ENCODE results near the gene CDKAL1.
A peak's percentile ranks its signal among the peaks of the same experiment; 100 is the strongest.
"Not testable (repeated sequence)": the region's sequence is repeated elsewhere in the genome, so short reads cannot be mapped to it uniquely, and the experiment has no call there.

Gene CDKAL1

DNA sequence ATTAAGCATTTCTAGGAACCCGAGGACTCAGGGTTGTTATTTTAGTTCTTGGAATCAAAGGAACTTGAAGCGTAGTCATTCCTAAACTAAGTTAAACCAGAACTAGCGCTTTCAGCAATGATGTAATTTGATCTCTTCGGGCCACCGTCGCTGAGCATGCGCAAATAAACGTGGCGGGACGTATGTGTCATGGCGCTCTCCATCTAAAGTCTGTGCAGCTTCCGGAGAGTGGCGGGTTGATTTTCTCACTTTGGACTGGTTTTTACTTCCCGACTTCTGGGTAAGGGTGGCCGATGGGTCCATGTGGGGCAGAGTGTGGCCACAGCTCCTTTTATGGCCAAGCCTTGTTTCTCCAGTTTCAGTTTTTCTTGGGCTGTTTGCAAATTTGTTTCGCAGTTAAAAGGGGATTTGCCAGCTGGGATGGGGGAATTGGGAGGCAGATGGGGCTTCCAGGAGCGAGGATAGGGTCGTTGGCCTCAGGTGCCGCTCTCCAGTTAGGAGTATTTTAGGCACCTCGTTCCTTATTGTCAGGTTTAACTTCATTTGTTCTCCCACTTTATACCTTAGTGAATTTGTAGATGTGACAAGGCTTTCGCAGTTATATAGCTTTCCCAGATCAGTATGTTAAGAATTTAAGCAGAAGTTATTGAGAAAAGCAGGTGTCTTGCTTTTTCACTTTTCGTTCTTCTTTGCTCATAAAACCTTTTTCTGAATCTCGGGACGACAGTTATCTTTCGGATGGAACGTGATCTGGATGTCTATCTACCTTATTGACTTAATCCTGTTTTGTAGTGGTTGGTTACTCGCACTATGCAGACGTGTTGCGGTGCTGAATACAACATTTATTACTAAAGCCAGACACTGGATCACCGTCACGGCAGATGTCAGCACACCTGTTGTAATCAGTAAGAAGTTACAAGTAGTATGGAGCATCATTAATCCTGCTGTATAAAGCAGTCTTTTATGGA is at the start of gene CDKAL1:
Gene CDKAL1, plus strand, starts transcription at position 163 of the 968 bp plus-strand sequence. CDS start 11,894 bp downstream, outside the sequence.
- peak; percentile 60 for DNase-seq

DNA sequence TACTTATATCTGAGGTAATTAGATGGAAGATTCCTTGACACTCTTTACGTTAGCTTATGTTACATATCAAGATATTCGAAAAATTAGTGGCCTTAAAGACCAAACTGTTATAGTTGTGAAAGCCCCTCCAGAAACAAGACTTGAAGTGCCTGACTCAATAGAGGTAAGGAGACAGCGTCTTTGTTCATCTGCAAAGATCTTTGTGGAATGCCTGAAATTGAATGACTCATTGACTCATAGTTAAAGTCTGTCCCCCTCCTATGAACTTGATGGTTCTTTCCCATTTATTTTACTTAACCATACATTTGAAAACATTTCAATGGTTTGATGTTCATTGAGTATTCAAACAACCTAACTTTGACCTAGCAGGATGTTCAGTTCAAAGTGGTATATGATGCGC is 47.6 kb upstream of the CDKAL1 start:
- no peak for DNase-seq

DNA sequence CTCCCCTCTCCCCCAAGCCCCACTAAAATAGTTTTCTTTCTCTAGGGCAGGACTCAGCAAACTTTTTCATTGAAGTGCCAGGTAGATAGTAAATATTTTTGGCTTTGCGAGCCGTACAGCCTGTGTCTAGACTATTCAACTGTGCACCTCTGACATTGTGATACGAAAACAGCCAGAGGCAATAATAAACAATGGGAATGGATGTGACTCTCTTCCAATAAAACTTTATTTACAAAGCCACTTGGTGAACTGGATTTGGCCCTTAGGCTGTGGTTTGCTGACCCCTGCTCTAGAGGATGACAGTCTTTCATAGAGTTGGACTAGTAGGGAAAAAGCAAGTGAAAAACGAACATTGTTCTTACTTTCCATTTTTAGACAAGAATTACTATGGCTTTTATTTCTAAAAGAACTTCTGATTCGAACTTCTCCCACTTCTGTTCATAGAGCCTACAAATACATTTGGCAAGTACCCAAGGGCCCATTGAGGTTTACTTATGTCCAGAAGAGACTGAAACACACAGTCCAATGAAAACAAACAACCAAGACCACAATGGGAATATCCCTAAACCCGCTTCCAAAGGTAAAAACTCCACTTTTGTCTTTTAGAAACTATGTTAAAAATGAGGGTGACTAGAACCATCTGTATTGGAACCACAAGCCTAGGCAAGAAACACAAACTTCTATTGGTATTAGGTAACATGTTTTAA is 46.4 kb upstream of the CDKAL1 start:
- no peak for DNase-seq

DNA sequence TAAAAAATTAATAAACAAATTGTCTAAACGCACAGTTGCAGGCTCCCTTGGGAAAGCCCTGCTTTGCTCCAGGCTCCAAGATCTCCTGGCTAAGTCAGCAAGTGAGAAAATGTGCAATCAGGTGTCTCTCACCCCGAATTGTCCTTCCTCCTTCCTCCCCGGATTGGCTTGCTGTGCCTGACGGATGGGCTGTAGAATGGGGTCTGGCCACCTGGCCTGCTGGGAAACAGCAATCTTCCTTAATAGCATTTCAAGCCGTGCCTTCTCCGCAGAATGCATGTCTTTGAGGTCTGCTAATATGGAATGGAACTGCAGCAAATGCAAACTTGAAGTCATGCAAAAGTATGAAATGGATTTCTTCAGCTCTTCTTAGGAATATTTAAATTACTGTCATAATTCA is 43.7 kb upstream of the CDKAL1 start:
- no peak for DNase-seq

DNA sequence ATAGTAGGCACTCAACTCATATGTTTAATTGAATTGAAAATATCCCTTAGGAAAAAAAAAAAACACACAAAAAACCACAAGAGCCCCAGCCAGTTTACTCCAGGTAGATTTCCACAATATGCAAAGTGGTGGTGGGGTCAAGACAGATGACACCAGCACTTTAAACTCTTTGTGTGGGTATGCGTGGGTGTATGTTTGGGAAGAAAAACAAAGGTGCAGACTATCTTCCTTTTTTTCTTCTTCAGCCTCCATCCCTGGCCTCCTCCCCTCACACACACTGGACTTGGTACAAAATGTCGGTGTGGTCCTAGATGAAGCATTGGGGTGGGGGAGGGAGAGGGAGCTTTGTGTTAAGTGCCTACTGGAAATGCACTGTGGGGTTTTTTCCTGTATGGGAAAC is 42.2 kb upstream of the CDKAL1 start:
- no peak for DNase-seq

DNA sequence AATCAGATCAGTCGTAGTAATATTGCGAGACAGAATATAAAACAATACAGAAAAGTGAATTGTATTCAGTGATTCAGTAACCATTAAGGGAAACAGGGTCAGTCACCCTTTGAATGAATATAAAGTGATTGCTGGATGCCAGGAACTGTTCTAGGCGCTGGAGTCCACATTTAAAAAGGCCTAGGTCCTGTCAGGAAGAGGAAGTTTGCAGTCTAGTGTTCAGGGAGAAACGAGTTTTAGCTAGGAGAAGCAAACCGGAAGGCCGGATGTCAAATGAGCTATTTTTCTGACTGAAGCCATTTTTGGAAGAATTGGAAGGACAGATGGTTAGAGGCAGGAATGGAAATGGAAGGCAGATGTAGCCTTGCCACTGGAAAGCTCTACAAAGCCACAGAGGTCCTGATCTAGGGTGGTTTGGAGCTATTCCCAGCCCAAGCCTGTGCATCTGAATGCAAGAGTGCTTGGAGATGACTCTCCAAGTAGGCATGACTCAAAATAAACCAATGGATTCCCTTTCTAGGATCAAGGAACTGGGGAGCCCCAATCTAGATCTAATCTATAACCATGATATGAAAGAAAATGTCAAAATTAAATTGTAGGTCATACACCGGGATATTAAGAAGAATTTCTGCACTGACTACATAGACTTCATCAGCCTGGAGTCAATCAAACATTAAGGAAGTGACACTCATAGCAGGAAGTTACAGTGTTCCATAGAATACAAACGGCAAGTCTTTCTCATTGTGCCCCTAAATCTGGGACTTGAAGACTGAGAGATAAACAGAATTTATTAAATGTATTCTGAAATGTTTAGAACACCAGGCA is 36.8 kb upstream of the CDKAL1 start:
- DNase-seq = no peak

DNA sequence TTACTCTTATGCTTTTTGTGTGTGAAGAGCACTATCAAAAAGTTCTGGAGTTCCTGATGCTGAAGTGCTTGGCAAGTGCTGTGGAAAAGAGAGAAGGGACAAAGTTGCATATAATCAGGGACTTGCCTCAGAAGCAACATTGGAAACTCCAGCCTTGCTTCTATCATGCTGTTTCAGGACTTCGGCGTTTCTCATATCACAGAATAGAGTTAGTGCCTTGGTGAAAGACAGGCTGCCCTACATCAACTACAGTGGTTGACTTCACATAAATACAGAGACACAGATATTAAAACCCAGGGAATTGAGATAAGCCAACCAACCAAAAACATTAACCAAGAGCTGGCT is 36.2 kb upstream of the CDKAL1 start:
- no peak for DNase-seq

DNA sequence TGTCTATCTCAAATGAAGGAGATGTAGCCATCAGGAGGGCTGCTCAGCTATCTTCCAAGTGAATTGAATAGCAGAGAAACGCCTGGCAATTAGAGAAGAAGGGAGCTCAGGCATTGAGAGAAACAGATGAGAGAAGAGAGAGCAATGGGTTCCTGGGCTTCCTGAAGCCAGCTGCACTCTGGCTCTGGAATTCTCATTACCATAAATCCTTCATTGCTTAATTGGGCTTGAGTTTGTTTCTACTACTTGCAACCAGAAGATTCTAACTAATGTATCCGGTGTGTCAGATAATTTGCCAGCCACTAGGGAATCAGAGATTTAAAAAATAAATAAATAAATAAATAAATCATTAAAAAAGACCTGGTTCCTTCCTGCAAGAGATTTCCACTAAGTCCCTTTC is 25.0 kb upstream of the CDKAL1 start:
- DNase-seq = no peak

DNA sequence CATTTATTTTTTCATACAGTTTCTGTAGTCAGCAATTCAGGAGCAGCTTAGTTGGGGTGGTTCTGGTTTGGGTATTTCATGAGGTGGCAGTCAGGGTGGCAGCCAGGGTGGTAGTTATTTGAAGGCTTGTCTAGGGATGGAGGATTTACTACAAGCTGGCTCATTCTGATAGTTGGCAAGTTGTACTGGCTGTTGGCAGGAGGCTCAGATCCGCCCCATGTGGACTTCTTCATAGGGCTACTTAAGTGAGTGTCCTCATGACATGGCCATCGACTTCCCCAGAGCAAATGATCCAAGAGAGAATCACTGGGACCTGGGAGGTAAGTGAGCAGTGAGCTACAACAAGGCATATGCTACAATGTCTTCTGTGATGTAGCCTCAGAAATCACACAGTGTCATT is 22.4 kb upstream of the CDKAL1 start:
- no peak for DNase-seq

DNA sequence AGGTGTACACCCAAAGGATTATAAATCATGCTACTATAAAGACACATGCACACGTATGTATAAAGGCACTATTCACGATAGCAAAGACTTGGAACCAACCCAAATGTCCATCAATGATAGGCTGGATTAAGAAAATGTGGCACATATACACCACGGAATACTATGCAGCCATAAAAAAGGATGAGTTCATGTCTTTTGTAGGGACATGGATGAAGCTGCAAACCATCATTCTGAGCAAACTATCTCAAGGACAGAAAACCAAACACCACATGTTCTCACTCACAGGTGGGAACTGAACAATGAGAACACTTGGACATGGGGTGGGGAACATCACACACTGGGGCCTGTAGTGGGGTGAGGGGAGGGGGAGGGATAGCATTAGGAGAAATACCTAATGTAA is 9.0 kb upstream of the CDKAL1 start:
- not testable (repeated sequence) for DNase-seq

DNA sequence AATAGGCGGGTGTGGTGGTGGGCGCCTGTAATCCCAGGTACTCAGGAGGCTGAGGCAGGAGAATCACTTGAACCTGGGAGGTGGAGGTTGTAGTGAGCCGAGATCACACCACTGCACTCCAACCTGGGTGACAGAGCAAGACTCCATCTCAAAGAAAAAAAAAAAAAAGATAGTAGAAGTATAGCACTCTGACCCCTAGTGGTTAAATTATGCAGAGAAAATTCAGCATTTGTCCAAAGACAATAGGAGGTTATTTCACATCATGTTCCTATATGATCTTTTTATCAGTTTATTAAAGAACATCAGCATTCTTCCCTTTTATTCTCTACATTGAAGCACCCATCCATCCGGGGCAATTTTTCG is 5.2 kb upstream of the CDKAL1 start:
- DNase-seq = not testable (repeated sequence)

DNA sequence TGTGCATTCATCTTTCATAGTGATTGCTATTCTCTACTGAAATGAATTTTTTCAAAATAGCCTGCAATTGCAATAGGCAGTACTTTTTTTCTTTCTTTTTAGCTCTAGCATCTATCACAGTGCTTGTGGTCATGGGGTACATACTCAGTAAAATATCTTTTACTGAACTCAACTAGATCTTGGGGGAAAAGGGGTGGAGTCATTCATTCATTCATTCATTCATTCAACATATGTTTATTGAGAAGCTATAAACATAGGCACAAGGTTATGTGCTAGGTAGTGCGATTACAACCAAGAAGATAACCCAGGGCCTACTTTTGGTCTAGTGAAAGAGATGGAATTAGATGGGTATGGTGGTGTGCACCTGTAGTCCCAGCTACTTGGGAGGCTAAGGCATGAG is 1.4 kb upstream of the CDKAL1 start:
- no peak for DNase-seq

DNA sequence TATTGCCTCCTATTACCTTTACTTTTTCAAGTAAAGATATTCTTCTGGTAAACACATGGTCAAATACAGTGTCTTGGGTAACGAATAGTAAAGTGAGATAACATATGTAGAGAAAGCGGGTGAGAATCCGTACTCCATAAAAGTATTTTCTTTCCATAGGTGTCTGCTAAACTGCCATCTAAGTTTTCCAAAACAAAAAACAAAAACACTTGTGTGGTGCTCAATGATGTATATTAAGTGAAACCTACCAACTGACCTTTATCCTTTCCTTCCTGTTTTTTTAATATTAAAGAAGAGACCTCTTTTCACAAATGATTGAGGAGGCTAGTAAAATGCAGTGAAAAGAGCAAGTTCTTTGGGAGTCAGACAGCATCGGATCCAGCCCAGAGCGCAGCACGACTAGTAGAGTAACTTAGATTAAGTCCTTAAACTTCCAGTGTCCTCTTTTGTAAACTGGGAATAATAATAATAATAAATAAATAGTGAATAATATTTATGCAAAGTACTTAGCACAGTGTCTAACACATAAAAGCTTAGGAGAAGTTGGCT is 437 bp upstream of the CDKAL1 start:
- no peak for DNase-seq

DNA sequence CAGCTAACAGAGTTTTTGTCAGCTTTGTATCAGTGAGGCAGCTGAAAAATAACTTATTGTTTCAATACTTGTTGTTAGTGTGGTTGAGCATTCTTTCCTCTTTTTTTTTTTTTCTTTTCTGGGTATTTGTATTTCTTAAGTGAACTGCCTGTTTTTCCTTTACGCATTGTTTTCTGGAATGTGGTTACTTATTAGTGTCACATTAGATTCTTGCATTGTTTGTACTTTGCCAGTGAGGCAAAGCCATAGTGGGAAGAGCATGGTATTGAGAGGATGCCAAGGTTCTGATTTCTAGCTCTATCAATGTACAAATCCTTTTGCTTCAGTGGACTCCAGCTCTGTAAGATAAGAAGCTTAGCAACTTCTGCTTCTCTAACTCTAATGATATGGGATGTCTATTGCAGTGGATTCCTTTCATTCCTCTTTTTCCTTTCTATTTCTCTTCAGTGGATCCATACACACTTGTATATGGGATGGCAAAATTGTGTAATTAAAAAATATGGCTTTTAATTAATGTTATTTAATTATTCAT is 3.9 kb downstream of the CDKAL1 start:
- no peak for DNase-seq

DNA sequence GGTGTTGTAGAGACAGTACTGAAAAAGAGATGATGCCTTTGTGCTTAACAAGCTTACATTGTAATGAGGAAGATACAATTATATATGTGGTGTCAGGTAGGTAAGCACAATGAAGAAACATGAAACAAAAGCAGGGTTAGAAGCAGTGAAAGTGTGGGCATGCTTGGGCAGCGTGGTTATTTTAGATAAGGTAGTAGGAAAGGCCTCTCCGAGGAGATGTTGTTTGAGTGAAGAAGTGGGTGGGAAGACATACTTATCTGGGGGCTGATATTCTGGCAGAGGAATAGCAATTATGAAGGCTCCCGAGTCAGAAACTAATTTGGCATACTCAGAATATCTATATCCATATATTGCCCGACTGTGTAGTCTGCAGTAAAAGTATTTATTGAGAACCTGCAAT is 4.7 kb downstream of the CDKAL1 start:
- no peak for DNase-seq

DNA sequence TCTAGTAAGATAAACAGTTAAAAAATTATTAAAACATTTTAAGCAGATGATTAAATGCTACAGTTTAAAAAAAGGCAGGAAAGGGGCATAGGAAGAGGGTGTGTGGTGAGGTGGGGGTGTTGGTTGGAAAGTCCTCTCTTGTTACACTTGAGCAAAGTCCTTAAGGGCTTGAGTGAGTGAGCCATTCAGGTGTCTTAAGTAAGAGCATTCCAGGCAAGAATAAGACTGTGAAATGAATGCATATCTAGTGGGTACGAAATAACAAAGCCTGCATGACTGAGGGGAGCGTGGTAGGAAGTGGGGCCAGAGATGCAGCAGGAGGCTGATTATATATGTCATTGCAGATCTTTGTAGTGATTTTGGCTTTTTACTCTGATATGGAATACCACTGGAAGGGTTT is 5.1 kb downstream of the CDKAL1 start:
- no peak for DNase-seq

DNA sequence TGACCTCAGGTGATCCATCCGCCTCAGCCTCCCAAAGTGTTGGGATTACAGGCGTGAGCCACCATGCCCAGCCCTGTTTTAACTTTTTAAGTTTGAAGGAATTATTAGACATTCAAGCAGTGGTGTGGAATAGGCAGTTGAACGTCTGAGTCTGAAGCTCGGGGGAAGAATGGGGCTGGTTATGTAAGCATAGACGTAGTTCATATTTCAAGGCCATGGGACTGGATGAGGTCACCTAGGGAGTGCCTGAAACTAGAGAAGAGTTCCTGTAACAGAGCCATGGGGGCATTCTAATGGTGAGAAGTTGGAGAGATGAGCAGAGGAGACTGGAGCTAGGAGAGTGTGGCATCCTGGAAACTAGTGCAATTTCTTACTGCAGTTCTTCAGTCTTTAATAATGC is 6.4 kb downstream of the CDKAL1 start:
- no peak for DNase-seq

DNA sequence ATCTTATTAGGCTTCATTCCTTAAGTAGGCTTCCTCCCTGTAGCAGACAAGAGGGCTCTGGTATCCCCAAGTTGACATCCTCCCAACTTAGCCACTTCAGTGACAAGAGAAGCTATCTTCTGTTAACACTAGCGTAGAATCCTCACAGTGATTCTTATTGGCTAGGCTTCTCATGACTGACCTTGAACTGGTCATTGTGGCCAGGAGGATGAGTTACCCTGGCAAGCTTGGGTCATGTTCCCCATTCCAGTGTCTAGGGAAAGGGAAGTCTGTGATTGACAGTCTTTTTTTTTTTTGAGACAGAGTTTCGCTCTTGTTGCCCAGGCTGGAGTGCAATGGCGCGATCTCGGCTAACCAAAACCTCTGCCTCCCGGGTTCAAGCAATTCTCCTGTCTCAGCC is 7.1 kb downstream of the CDKAL1 start:
- DNase-seq = no peak

DNA sequence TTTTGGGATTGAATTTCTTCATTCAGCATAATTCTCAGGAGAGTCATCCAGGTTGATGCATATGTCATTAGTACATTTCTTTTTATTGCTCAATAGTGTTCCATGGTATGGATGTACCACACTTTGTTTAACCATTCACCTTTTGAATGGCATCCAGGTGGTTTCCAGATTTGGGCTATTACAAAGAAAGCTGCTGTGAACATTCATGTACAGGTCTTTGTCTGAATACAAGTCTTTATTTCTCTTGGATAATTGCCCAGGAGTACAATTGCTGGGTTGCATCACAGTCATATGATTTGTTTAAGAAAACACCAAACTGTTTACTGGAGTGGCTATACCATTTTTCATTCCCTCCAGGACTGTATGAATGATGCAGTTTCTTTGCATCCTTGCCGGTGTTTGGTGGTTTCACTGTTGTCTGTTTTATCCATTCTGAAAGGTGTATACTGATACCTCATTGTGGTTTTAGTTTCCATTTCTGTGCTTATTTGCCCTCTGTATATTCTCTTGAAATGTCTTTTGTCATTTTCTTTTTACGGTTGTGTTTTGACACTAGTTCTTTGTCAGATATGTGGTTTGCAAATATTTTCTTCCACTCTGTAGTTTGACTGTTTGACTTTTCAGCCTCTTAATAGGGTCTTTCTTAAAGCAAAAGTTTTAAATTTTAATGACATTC is 8.8 kb downstream of the CDKAL1 start:
- no peak for DNase-seq

DNA sequence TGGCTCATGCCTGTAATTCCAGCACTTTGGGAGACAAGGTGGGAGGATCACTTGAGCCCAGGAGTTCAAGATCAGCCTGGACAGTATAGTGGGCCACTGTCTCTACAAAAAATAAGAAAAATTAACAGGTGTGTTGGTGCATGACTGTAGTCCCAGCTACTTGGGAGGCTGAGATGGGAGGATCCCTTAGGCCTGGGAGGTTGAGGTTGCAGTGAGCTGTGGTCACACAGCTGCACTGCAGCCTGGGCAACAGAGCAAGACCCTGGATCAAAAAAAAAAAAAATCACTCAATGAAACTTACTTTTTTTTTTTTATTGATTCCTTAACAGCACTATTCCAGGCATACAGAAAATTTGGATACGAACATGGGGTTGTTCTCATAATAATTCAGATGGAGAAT is 14.0 kb downstream of the CDKAL1 start:
- no peak for DNase-seq

DNA sequence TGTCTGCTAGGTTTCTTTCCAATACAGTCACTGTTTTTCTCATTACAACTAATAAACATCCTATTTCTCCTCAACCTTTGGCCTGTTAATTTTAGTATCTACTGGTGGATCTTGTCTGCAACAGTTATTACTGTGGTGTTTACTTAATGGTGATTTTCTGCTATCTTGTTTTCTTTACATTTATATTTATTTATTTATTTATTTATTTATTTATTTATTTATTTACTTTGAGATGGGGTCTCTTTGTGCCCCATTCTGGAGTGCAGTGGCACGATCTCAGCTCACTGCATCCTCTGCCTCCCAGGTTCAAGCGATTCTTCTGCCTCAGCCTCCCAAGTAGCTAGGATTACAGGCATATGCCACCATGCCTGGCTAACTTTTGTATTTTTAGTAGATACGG is 15.1 kb downstream of the CDKAL1 start:
- not testable (repeated sequence) for DNase-seq

DNA sequence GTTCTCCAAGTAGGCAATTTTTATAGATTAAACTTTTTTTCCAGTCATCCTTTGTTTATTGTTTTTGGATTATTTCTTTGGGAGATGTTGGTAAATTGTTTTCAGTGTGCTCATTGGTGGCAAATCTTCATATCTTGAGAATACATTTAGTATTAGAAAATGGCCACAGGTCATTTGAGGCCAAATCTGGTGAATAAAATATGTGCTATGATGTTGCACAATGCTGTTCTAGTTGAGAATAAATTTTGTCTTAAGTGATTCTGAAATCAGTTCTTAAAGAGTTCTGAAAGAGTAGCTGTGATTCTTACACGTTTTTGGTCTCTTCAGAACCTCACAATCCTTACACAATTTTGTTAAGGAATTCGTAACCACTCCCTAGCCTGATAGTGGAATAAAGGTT is 20.1 kb downstream of the CDKAL1 start:
- DNase-seq = no peak

All from NCI-H1417 treated with DMSO at 0.1 percent for 48 hours (cell line).